GM18951 (cell line): ENCODE results near the gene ITGB3.

Source experiments
- POLR2A ChIP-seq: IDR thresholded peaks from 4 replicates; pipeline ENCODE4 v1.6.1; 2011; ENCODE audit warnings: mild to moderate bottlenecking; ENCODE audit not compliant: insufficient read length, insufficient read depth; ENCODE audit errors: extremely low read depth
- in situ Hi-C: fragments of 300-500 bp; cut with MboI; formaldehyde crosslinking; loops from one replicate; pipeline ENCODE4 v1.12.0; 2022; ENCODE audit warnings: low sequenced_read_pairs, mixed read lengths, inconsistent platforms; ENCODE audit not compliant: unreplicated experiment

The ITGB3 gene

GRCh38 chr17:47270946-47271705 lies 17.5 kb downstream of the ITGB3 start:
- no peak for TF ChIP-seq POLR2A
- in situ Hi-C loops: no loop called here

GRCh38 chr17:47272491-47272890 lies 18.9 kb downstream of the ITGB3 start:
- no peak for TF ChIP-seq POLR2A
- in situ Hi-C loops: no loop called here

GRCh38 chr17:47273245-47273644 lies 19.6 kb downstream of the ITGB3 start:
- in situ Hi-C loops: no loop called here
- no peak for TF ChIP-seq POLR2A

GRCh38 chr17:47274319-47275069 lies 20.9 kb downstream of the ITGB3 start:
- no peak for TF ChIP-seq POLR2A
- in situ Hi-C loops: no loop called here

GRCh38 chr17:47275245-47275984 lies 21.8 kb downstream of the ITGB3 start:
- no peak for TF ChIP-seq POLR2A
- in situ Hi-C loops: no loop called here

- TF ChIP-seq POLR2A: no peak
- in situ Hi-C loops: no loop called here
Observed at GRCh38 chr17:47276444-47276843, 22.8 kb downstream of the ITGB3 start.

- no peak for TF ChIP-seq POLR2A
- in situ Hi-C loops: no loop called here
Observed at GRCh38 chr17:47276868-47277267, 23.2 kb downstream of the ITGB3 start.

- no peak for TF ChIP-seq POLR2A
- in situ Hi-C loops: no loop called here
Observed at GRCh38 chr17:47277921-47278320, 24.3 kb downstream of the ITGB3 start.

GRCh38 chr17:47278561-47278960 lies 24.9 kb downstream of the ITGB3 start:
- TF ChIP-seq POLR2A: no peak

GRCh38 chr17:47279062-47279801 lies 25.6 kb downstream of the ITGB3 start:
- in situ Hi-C loops: no loop called here
- peak; percentile 29 for TF ChIP-seq POLR2A

More at GRCh38 chr17:47278561-47278960, 24.9 kb downstream of the ITGB3 start:
- in situ Hi-C loops: no loop called here

GRCh38 chr17:47280072-47280811 lies 26.6 kb downstream of the ITGB3 start:
- in situ Hi-C loops: no loop called here
- no peak for TF ChIP-seq POLR2A

GRCh38 chr17:47281216-47281615 lies 27.6 kb downstream of the ITGB3 start:
- in situ Hi-C loops: no loop called here
- TF ChIP-seq POLR2A: no peak

GRCh38 chr17:47285003-47285402 lies 31.4 kb downstream of the ITGB3 start:
- TF ChIP-seq POLR2A: no peak
- in situ Hi-C loops: no loop called here
